IMR-90 (cell line): Measurements from ENCODE around the gene PKD1L1. TPM values are rescaled to one million over a fixed set of nuclear protein-coding genes. Genes with fewer than 3 reads are reported as not detected.

Experiments used
- ATAC-seq: fragments of 200-7000 bp; cut with Tn5 transposase; 2 replicates; pipeline ENCODE4 v1.9.1; 2020; ENCODE audit warnings: low read depth, mild to moderate bottlenecking, moderate library complexity
- BruUV-seq: library from RNA; stranded (reverse); fragments of 400-500 nt; replicated peaks from 2 replicates; lab custom pipeline; 2021; lab: Mats Ljungman, UMichigan
- CTCF ChIA-PET: fragments of 300-600 bp; formaldehyde crosslinking; extraction: SDS; loops from one replicate; lab custom pipeline; 2021; ENCODE audit warnings: antibody characterized with exemption; lab: Yijun Ruan, JAX
- POLR2A ChIA-PET: fragments of 300-600 bp; sonication (Branson Sonifier 250); formaldehyde crosslinking; loops from one replicate; lab custom pipeline; 2022; ENCODE audit warnings: antibody characterized with exemption; ENCODE audit not compliant: unreplicated experiment; lab: Charles Lee
- DNase-seq: peaks from one replicate; pipeline ENCODE4 v3.0.0; 2013
- H2AFZ ChIP-seq: replicated peaks from 2 replicates; pipeline ENCODE3; 2013; ENCODE audit warnings: low read length, mild to moderate bottlenecking; ENCODE audit not compliant: poor library complexity
- H2AK5ac ChIP-seq: 2 replicates; pipeline ENCODE4 v1.6.1; 2013; ENCODE audit warnings: low read depth, low read length, inconsistent platforms
- H2AK9ac ChIP-seq: replicated peaks from 2 replicates; pipeline ENCODE3; 2013; ENCODE audit warnings: mild to moderate bottlenecking, low read depth, low read length, moderate library complexity; ENCODE audit not compliant: poor library complexity
- H2BK120ac ChIP-seq: 2 replicates; pipeline ENCODE4 v1.6.1; 2013; ENCODE audit warnings: low read depth, low read length, inconsistent platforms
- H2BK15ac ChIP-seq: 3 replicates; pipeline ENCODE4 v1.6.1; 2013; ENCODE audit warnings: low read depth, low read length, inconsistent platforms
- H2BK20ac ChIP-seq: 2 replicates; pipeline ENCODE4 v1.6.1; 2013; ENCODE audit warnings: low read depth, mild to moderate bottlenecking, inconsistent platforms, low read length, moderate library complexity
- H2BK5ac ChIP-seq: 2 replicates; pipeline ENCODE4 v1.6.1; 2013; ENCODE audit warnings: mild to moderate bottlenecking, low read depth, low read length, inconsistent platforms; ENCODE audit not compliant: poor library complexity, severe bottlenecking
- H3K14ac ChIP-seq: replicated peaks from 2 replicates; pipeline ENCODE4 v1.6.1; 2013; ENCODE audit warnings: low read depth, low read length, inconsistent platforms
- H3K18ac ChIP-seq: 2 replicates; pipeline ENCODE4 v1.6.1; 2013; ENCODE audit warnings: low read depth, low read length, control low read depth
- H3K23ac ChIP-seq: 2 replicates; pipeline ENCODE4 v1.6.1; 2013; ENCODE audit warnings: low read depth, low read length, inconsistent platforms
- H3K27ac ChIP-seq: 2 replicates; pipeline ENCODE4 v1.5.1; 2013; ENCODE audit warnings: mild to moderate bottlenecking, control low read depth, low read length; ENCODE audit not compliant: insufficient read depth
- H3K27me3 ChIP-seq: 2 replicates; pipeline ENCODE4 v1.6.1; 2013; ENCODE audit warnings: low read length; ENCODE audit not compliant: control insufficient read depth, insufficient read depth
- H3K36me3 ChIP-seq: 2 replicates; pipeline ENCODE4 v1.6.1; 2013; ENCODE audit warnings: low read length, mixed read lengths; ENCODE audit not compliant: control insufficient read depth, insufficient read depth
- H3K4ac ChIP-seq: 2 replicates; pipeline ENCODE4 v1.6.1; 2013; ENCODE audit warnings: low read depth, low read length, inconsistent platforms
- H3K4me1 ChIP-seq: 2 replicates; pipeline ENCODE4 v1.6.1; 2013; ENCODE audit warnings: low read length, mixed read lengths; ENCODE audit not compliant: control insufficient read depth, insufficient read depth
- H3K4me2 ChIP-seq: 2 replicates; pipeline ENCODE4 v1.6.1; 2013; ENCODE audit warnings: low read depth, mild to moderate bottlenecking, control low read depth, low read length, moderate library complexity
- H3K4me3 ChIP-seq: 2 replicates; pipeline ENCODE4 v1.5.1; 2013; ENCODE audit warnings: low read depth, mild to moderate bottlenecking, control low read depth, low read length, moderate library complexity; ENCODE audit not compliant: insufficient read depth
- H3K56ac ChIP-seq: 2 replicates; pipeline ENCODE4 v1.6.1; 2013; ENCODE audit warnings: low read length, inconsistent platforms; ENCODE audit not compliant: insufficient read depth; ENCODE audit errors: extremely low read depth
- H3K79me1 ChIP-seq, 2 experiments: 2 replicates each; pipeline ENCODE4 v1.6.1; 2013; ENCODE audit warnings: low read length in 2 of 2, inconsistent platforms in 1 of 2, low read depth in 1 of 2
- H3K9ac ChIP-seq: 2 replicates; pipeline ENCODE4 v1.6.1; 2013; ENCODE audit warnings: low read depth, low read length, control low read depth
- H3K9me1 ChIP-seq: 2 replicates; pipeline ENCODE4 v1.6.1; 2013; ENCODE audit warnings: low read length, inconsistent platforms; ENCODE audit not compliant: insufficient read depth
- H3K9me3 ChIP-seq: 2 replicates; pipeline ENCODE4 v1.6.1; 2013; ENCODE audit warnings: low read length; ENCODE audit not compliant: control insufficient read depth, insufficient read depth
- H4K20me1 ChIP-seq: 2 replicates; pipeline ENCODE4 v1.6.1; 2013; ENCODE audit warnings: low read length, inconsistent platforms; ENCODE audit not compliant: insufficient read depth
- H4K5ac ChIP-seq: 2 replicates; pipeline ENCODE4 v1.6.1; 2013; ENCODE audit warnings: mild to moderate bottlenecking, low read depth, low read length, control low read depth
- H4K8ac ChIP-seq, 2 experiments: 2 replicates each; pipeline ENCODE4 v1.6.1; 2013; ENCODE audit warnings: low read depth in 2 of 2, low read length in 2 of 2, control low read depth in 1 of 2, inconsistent platforms in 1 of 2
- H4K91ac ChIP-seq: 2 replicates; pipeline ENCODE4 v1.6.1; 2013; ENCODE audit warnings: low read depth, low read length, inconsistent platforms; ENCODE audit not compliant: insufficient read depth
- BHLHE40 ChIP-seq: fragments of 150-350 bp; IDR thresholded peaks from 2 replicates; pipeline ENCODE4 v1.6.1; 2016; ENCODE audit warnings: mild to moderate bottlenecking, low read depth, low read length
- CEBPB ChIP-seq: IDR thresholded peaks from 2 replicates; pipeline ENCODE4 v1.6.1; 2012; ENCODE audit warnings: low read depth, low read length, improper control_type of control experiment
- CHD1 ChIP-seq: IDR thresholded peaks from 2 replicates; pipeline ENCODE4 v1.6.1; 2012; ENCODE audit warnings: low read depth, low read length, improper control_type of control experiment
- CTCF ChIP-seq: conservative IDR thresholded peaks from 2 replicates; pipeline ENCODE4 v1.5.1; 2012; ENCODE audit warnings: mild to moderate bottlenecking, low read depth, low read length, improper control_type of control experiment
- FOS ChIP-seq: fragments of 150-350 bp; IDR thresholded peaks from 2 replicates; pipeline ENCODE4 v1.6.1; 2016; ENCODE audit warnings: low read depth, low read length
- MAFK ChIP-seq: IDR thresholded peaks from 2 replicates; pipeline ENCODE4 v1.6.1; 2012; ENCODE audit warnings: low read depth, low read length, improper control_type of control experiment
- MAZ ChIP-seq: IDR thresholded peaks from 2 replicates; pipeline ENCODE4 v1.6.1; 2012; ENCODE audit warnings: low read depth, mild to moderate bottlenecking, low read length, improper control_type of control experiment, moderate library complexity, borderline replicate concordance
- MXI1 ChIP-seq: IDR thresholded peaks from 2 replicates; pipeline ENCODE4 v1.6.1; 2012; ENCODE audit warnings: low read depth, mild to moderate bottlenecking, low read length, moderate library complexity, borderline replicate concordance
- POLR2A ChIP-seq: IDR thresholded peaks from 2 replicates; pipeline ENCODE4 v1.6.1; 2012; ENCODE audit warnings: mild to moderate bottlenecking, low read depth, low read length
- RAD21 ChIP-seq: IDR thresholded peaks from 2 replicates; pipeline ENCODE4 v1.6.1; 2012; ENCODE audit warnings: low read length, improper control_type of control experiment
- RCOR1 ChIP-seq: IDR thresholded peaks from 2 replicates; pipeline ENCODE4 v1.6.1; 2012; ENCODE audit warnings: mild to moderate bottlenecking, low read length, improper control_type of control experiment; ENCODE audit not compliant: insufficient replicate concordance
- RFX5 ChIP-seq: IDR thresholded peaks from 2 replicates; pipeline ENCODE4 v1.8.0; 2012; ENCODE audit warnings: low read depth, mild to moderate bottlenecking, low read length, moderate library complexity
- SMC3 ChIP-seq: fragments of 150-350 bp; IDR thresholded peaks from 2 replicates; pipeline ENCODE4 v1.6.1; 2016; ENCODE audit warnings: low read depth, mild to moderate bottlenecking, antibody characterized with exemption, low read length, moderate library complexity
- USF2 ChIP-seq: fragments of 150-350 bp; IDR thresholded peaks from 2 replicates; pipeline ENCODE4 v1.6.1; 2017; ENCODE audit warnings: mild to moderate bottlenecking, antibody characterized with exemption, low read length, low read depth
- WGBS, 2 experiments: methylation state at CpG; one replicate each; pipeline versions ENCODE4 v1.1.5 to v1.1.7; 2013; ENCODE audit warnings: missing lambda C conversion rate in 2 of 2; ENCODE audit not compliant: insufficient read length in 1 of 2; ENCODE audit errors: extremely low coverage in 2 of 2; 5-methylcytosine and 5-hydroxymethylcytosine counted together
- dilution Hi-C: fragments of 300-500 bp; cut with HindIII; formaldehyde crosslinking; loops from one replicate; pipeline ENCODE4 v1.14.3; 2018; ENCODE audit warnings: low sequenced_read_pairs; ENCODE audit not compliant: unreplicated experiment
- in situ Hi-C: fragments of 300-500 bp; cut with MboI; formaldehyde crosslinking; loops from 3 replicates; pipeline ENCODE4 v1.14.3; 2019; ENCODE audit warnings: low sequenced_read_pairs, inconsistent platforms, mixed read lengths
- intact Hi-C: fragments of 100-400 bp; cut with micrococcal nuclease; formaldehyde crosslinking; loops from 2 replicates; pipeline ENCODE4 v1.10.0; 2022
- polyA plus RNA-seq, 3 experiments: library from polyadenylated mRNA; depleted of rRNA; stranded (reverse); fragments of >200 nt; gene quantifications; 2 replicates each; pipeline ENCODE4 v1.2.3, GENCODE V29; 2012; ENCODE audit warnings: low replicate concordance in 1 of 3
- total RNA-seq: library from RNA; depleted of rRNA; stranded (reverse); fragments of >200 nt; gene quantifications from 2 replicates; pipeline ENCODE4 v1.2.3, GENCODE V29; 2012

PKD1L1 gene
- total and polyA plus RNA-seq, 2 of the 4 experiments (the other 2 are of a cell fraction), result under 0.01 to 0.15 TPM

- Histone ChIP-seq H3K9ac (peak overlapping the region; percentile 2; the same call in 1 of the 2 replicates), H3K18ac (peak overlapping the region; percentile 89), H3K4me2 (peak overlapping the region; percentile 9; the same call in 1 of the 2 replicates), H3K14ac (peak overlapping the region; percentile 85), H2BK120ac (peak overlapping the region; percentile 98), H3K9me3 (no peaks in the 10 kb centered on the region), H3K27me3 (no peaks in the 10 kb centered on the region), H3K79me1 (peaks cover 0 to 7% of the 10 kb centered on the region in 2 experiments; a peak in 1 of 4 replicates), H2BK5ac (peak overlapping the region; percentile 97), H3K4me3 (no peak overlapping the region), H2AFZ (peak overlapping the region; percentile 34), H4K20me1 (no peaks in the 10 kb centered on the region), H4K91ac (peak overlapping the region; percentile 99), H4K8ac (peak overlapping the region; percentile 45 to 93), H2AK5ac (peak overlapping the region; percentile 91), H2AK9ac (peak overlapping the region; percentile 73), H2BK15ac (peak overlapping the region; percentile 96; the same call in 2 of the 3 replicates), H3K4me1 (peaks cover 23% of the 10 kb centered on the region), H3K56ac (peak overlapping the region; percentile 94), H3K27ac (peak overlapping the region; percentile 82), H4K5ac (peak overlapping the region; percentile 76), H3K4ac (peak overlapping the region; percentile 96), H3K23ac (peak overlapping the region; percentile 71), H2BK20ac (peak overlapping the region; percentile 97), H3K36me3 (no peaks in the 10 kb centered on the region), H3K9me1 (peaks cover 7% of the 10 kb centered on the region)
- POLR2A ChIA-PET, result no interaction called here
- dilution Hi-C loops (no loop called here), intact Hi-C loops (loop anchor here (5.0 kb wide), 1 partner anchor 185 kb away; no protein-coding TSS in a partner anchor), in situ Hi-C loops (no loop called here)
- no CpG with 5 or more reads among the region's 9 CpGs for whole genome bisulfite sequencing, 2 experiments
- BruUV-seq, result no TSS peak
- CTCF ChIA-PET, result no interaction called here
- peak; percentile 54 for DNase-seq
- no peak for ATAC-seq
- TF ChIP-seq CTCF (no peak), RFX5 (no peak), BHLHE40 (no peak), USF2 (no peak), MXI1 (no peak), RCOR1 (no peak), CHD1 (no peak), RAD21 (no peak), CEBPB (no peak), MAZ (no peak), FOS (no peak), SMC3 (no peak), MAFK (no peak), POLR2A (no peak)
Measured at GRCh38 chr7:47787249-47788069, 160.8 kb downstream of the PKD1L1 start.
